Stimulated activated CD8-positive, alpha-beta memory T cell treated with anti-CD3 and anti-CD28 coated beads, Interleukin-12 subunit alpha, Interleukin-12 subunit beta, amount 100 ng/mL, for 1 hour (primary cell): ENCODE data around the gene COL26A1.

Experiments
- DNase-seq: peaks from one replicate; pipeline ENCODE4 v3.0.0-alpha.2; 2020; ENCODE audit warnings: low read depth

COL26A1 gene

DNA sequence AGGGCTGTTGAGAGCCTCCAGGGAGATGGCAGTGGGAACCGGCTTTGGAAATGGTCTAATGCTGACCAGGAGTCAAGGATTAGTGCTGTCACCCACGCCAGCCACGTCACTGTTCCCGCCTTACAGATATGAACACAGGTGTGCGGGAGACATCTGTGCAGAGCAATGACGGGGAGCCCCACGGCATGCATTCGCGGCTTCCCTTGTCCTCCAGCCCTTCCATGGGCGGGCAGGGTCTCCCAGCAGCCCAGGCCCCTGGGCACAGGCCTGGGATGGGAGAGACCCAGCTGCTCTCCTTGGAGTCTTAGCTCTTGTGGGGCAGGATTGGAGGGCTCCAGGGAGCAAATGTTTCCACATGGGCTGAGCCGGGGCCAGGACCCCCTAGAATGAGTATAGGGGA is 172.2 kb downstream of the COL26A1 start:
- no peak for DNase-seq

DNA sequence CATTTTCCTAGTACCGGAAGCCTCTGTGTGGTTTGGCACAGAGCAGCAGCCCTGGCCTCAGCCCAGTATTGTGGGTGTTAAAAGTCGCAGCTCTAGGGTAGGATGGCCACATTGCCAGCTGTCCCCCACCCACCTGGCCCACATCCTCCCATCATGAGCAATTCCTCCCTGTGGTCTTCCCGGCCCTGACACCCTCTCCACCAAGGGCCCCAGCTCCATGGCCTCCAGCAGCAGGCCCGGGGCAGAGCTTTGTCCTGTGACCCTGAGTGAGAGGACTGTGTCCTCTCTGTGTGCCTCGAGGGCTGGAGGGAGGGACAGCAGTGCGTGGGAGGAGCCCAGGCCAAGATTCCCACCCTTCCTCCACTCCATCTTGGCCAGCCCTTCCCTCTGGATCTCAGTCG is 172.7 kb downstream of the COL26A1 start:
- no peak for DNase-seq

DNA sequence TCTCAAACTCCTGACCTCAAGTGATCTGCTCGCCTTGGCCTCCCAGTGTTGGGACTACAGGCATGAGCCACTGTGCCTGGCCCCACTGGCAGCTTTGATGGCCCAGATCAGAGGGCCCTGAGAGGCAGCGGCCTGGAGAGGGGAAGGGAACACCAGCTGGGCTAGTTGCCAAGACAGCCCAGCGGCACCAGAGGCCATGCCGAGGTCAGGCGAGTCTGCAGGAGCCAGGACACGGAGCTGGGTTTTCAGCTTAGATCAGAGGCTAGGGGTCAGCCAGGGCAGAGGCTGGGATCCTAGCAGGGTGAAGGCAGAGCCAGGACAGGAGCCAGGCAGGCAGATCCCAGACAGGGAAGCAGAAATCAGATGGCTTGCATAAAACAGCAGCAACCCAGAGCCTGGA is 173.6 kb downstream of the COL26A1 start:
- DNase-seq = no peak

DNA sequence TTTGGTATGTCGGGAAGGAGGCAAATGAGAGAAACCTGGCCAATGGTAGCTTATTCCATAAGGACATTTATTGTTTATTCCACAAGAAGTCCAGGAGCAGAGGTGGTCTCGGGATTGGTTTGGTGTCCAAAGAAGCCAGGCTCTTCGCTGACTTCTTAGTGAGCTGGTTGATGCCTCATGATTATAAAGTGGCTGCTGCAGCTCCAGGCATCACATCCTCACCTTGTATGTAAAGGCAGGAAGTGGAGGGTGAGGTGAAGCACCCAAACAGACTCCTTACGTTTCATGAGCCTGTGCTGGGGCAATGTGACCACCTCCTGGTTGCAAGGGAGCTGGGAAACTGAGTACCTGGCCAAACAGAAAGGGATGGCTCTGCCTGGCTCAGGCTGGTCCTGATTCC is 174.0 kb downstream of the COL26A1 start:
- no peak for DNase-seq

DNA sequence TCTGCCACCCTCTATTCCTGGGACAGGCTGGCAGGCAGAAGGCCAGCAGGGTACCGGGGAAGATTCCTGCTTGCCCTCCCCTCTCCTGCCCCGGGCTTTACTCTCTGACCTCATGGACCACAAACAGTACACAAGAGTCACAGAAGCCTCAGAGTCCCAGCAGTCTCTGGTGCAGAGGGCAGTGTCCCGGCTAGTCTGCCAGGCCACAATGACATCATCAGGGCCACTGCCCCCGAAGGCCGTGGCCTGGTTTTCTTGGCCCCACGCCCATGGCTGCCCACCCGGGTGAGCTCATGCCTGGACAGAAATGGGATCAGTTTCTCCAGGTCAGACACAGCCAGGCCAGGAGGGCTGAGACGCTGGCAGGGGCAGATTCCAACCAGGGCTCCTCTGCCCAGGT is 174.5 kb downstream of the COL26A1 start:
- DNase-seq = no peak

DNA sequence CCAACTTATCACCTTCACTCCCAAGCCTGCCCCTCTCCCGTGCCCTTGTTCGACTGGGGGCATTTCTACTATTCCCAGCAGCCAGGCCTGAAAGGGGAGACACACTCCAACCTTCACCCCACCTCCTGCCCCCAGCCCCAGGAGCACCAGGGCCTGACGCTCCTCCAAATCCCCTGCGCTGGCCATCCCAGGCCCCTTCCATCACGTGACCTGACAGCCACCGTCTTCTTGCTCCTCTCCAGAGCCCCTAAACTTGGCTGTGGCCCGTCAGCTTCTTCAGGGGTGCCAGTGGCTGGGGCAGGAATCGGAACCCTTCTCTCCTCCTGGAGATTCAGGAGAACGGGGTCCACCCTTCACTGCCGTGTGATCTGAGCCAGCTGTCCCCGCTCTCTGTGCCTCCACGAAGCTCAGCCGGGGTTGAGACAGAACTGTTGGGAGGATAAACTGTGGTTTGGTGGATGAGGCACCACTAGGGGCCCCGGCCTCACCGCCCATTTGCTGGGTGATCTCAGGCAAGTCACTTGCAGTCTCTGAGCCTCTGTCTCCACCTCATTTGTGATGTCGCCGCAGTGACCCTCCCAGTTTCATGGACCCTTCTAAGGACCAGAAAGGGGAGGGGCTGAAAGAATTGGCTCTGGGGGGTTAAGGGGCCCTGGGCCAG is 175.4 kb downstream of the COL26A1 start:
- no peak for DNase-seq

DNA sequence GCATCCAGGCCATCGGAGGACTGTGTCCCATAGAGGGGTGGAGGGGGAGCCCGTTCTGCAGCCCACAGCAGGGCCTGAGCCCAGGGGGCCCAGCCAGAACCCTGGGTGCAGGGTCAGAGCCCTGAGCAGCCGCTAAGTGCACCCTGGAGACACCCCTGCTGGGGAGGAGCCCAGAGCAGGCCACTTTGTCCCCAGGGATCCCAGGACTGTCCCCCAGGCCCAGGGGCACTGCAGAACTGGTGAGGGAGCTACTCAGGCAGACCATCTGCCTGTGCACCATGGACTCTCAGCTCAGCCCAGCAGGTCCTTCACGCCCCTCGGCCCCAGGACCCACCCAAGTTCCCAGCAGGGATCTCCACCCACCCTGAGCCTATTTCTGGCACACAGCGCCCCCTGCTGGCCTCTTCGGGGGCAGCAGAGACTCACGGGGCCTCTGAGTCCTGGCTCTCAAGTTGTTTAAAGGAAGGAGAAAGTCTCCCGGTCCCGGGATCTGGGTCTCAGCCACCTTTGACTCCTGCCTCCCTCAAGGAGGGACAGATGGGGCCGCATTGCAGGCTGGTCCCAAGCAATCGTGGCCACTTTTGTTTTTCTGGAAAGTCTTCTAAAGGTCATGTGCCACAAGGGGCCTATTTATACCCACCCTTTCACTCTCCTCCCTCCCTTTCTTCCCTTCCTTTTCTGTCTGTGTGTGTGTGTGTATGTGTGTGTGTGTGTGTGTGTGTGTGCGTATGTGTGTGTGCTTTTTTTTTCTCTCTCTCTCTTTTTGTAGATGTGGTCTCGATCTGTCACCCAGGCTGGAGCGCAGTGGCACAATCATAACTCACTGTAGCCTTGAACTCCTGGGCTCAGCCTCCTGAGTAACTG is 176.2 kb downstream of the COL26A1 start:
- DNase-seq = peak; percentile 38

DNA sequence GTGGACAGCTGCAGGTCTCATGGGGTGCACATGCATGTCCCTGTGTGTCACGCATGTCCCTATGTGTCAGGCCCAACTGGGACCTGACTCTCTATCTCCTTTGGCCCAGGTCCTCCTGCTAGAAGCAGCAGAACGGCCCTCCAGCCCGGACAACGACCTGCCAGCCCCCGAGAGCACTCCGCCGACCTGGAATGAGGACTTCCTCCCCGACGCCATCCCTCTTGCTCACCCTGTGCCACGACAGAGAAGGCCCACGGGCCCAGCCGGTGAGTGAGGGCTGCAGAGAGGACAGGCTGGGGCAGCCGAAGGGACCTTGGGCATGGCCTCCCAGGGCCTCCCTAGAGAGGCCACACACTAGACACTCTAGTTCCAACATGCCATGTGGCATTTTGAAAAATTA is 177.1 kb downstream of the COL26A1 start:
- DNase-seq = no peak

DNA sequence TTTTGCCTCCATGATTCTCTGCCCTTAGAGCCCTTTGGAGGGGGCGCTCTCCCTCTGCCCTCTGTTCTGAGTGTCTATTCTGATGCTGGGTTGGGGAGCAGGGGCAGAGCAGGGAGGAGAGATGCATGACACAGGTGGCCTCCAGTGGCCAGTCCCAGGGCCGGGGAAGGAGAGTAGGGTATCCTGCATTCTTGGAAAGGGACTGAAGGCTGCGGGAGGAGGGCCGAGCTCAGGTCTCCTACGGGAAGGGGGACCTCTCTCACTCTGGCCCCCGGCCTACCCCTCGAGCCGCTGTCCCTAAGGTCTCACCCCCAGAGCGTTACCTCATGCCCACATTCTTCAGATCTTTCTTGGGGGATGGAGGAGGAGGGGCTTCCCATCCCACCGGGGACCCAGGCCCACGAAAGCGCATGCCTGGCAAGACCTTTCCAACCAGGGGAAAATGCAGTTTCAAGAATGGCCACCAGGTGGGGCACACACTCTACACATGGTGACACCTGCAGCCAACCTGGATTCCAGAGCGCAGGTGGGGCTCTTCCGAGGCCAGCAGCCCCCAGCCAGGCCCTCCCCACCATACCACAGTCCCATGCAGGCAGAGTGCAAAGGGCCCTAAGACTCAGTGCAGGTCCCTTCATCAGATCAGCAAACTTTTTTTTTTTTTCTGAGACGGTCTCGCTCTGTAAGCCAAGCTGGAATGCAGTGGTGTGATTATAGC is 180.0 kb downstream of the COL26A1 start:
- DNase-seq = peak; percentile 64

DNA sequence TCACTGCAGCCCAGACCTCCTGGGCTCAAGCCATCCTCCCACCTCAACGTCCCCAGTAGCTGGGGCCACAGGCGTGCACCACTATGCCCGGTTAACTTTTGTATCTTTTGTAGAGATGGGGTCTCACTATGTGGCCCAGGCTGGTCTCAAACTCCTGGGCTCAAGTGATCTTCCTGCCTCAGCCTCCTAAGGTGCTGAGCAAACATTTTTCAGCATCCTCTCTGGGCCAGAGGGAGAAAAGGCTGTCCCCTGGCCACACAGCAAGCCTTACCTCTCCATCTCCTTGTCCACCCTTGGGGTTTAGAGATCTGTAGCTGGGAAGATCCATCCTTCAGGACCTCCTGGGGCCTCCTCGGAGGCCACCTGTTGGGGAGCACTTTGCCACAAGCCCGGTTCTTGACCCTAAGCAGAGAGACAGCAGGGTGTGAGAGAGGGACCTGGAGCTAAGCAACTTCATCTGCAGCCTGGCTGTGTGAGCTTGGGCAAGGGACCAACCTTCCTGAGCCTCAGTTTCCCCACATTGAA is 180.6 kb downstream of the COL26A1 start:
- no peak for DNase-seq

DNA sequence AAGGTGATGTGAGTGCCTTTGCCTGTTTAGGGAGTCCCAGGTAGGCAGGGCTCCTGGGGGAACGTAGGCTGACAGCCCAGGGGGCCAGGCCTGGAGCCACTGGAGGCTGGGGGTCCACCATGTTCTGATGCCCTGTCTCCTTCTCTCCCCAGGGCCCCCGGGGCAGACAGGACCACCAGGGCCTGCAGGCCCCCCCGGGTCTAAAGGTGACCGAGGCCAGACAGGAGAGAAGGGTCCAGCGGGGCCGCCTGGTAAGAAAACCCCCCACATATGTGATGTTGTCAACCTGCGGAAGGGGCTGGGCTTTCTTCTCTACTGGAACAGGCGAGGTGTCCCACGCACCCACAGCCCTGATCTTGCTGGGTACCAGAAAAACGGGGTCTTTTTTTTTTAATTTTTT is 181.2 kb downstream of the COL26A1 start:
- DNase-seq = no peak

DNA sequence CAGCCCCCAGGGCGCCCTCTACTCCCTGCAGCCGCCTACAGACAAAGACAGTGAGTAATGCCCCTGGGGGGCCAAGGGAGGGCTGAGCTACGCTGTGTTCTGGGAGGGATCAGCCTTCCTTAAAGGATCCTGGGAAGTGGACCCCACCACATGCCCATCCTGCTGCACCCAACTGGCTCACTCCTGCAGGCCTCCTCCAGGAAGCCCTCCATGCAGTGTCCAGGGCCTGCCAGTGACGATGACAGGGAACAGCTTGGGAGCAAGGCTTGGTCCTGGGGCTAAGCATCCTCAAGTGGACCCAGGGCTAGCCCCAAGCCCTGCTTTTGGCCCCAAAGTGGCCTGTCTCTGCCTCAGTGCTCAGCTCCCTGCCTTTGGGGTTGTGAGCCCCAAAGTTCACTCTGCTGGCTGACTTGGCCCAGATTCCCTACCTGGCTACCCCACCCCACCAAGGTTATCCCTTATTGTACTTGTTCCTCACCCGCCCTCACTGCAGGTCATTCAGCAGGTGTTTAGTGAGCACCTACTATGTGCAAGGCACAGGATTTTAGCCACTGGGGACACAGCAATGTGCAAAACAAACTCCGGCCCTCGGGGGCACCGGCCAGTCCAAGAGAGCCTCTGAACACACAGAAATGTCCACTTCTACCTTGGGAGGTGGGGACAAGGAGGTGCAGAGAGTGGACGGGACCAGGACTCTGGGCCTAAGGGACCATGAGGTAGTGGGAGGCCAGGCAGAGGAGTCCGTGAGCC is 182.9 kb downstream of the COL26A1 start:
- DNase-seq = no peak

DNA sequence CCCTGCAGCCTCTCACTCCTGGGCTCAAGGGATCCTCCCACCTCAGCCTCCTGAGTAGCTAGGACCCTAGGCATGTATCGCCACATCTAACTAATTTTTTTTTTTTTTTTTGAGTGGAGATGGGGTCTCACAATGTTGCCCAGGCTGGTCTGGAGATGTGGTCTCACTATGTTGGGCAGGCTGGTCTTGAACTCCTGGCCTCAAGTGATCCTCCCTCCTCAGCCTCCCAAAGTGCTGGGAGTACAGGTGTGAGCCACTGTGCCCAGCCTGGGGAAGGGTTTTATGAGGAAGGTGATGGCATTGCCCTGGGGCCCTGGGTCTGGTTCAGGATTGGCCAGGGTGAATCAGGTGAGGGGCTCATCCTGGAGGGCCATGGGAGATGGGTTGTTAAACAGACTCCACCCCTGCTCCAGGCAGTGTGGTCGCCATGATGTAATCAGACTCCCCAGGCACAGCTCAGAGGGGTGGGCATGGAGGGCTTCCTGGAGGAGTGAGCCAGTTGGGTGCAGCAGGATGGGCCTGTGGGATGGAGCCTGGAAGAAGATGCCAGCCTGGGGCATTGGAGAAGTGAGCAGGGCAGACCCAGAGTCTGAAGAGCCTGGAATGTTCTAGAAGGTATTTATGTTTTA is 183.7 kb downstream of the COL26A1 start:
- no peak for DNase-seq

DNA sequence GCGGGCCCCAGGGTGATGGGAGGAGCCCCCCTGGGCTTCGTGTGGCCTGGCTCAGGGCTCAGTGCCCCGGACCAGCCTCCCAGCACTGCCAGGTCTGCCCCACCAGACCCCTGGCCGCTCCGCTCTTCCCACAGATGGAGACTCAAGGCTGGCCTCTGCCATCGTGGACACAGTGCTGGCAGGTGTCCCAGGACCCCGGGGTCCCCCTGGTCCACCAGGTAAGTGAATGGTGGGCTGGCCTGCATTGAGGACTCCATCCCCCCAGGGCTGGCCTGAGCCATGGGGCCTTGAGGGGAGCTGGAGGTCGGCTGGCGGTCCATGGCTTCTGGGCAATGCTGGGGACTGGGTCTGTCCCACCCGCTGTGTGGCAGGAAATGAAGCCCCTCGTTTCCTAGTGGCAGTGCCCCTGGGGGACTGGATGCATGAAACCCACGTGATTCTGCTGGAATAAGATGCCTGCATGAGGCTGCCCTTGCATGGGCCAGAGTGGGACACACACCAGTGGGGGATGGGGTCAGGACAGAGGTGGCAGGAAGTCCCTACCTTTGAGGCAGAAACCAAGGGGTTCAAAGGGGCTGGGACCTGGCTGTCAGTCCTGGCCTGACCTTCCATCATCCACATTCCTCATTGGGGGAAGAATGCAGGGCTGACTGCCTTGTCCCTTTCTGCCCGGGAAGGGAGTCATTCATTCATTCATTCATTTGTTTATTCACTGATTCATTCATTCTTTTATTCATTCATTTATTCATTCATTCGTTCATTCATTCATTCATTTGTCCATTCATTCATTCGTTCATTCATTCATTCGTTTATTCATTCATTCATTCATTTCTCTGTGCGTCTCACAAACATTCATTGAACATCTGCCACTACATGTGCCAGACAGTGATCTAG is 184.6 kb downstream of the COL26A1 start:
- DNase-seq = no peak

DNA sequence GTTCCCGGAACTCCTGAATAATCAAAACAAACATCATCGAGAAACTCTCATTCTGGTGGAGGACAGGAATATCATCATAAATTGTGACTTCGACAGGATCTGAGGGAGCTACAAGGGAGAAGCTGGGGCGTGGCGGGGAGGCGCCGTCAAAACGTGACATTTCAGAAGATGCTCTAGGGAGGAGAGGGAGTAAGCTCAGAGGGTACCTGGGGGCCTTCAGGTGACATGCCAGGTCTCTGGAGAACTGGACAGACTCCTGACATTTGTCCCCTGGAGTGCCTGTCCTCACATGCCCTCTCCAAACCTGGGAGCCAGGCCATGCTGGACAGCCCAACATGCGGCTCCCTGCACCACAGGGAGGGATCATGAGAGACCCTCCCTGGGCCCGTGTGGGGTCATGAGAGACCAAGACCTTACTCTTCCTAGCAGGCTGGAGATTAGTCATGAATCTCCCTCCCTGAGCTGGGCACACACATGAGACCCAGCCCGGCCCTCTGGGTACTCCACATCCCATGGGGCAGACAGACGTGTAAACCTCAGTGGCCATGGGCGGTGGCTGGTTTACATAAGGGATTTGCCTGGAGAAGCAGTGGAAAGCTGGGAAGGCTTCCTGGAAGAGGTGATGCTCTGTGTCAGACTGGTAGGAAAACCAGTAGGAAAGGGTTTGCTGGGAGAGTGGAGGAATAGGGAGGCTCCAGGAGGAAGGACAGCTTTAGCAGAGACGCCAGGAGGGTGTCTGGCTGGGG is 185.4 kb downstream of the COL26A1 start:
- DNase-seq = no peak

DNA sequence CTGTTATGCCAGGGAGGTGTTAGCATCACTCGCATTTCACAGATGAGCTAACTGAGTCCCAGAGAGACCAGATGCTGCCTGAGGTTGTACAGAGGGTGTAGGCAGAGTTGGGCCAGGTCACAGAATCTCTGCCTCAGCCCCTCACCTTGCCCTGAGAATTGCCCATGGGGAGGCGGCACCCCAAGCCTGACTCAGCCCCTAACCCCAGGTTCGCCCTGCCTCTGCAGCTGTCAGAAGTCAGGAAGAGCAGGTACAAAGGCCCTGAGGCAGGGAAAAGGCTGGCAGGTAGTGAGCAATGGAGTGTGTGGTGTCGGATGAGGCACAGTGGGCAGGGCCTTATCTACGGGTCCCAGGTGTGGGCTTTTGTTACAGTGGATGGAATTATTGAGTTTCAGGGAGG is 187.1 kb downstream of the COL26A1 start:
- DNase-seq = no peak

DNA sequence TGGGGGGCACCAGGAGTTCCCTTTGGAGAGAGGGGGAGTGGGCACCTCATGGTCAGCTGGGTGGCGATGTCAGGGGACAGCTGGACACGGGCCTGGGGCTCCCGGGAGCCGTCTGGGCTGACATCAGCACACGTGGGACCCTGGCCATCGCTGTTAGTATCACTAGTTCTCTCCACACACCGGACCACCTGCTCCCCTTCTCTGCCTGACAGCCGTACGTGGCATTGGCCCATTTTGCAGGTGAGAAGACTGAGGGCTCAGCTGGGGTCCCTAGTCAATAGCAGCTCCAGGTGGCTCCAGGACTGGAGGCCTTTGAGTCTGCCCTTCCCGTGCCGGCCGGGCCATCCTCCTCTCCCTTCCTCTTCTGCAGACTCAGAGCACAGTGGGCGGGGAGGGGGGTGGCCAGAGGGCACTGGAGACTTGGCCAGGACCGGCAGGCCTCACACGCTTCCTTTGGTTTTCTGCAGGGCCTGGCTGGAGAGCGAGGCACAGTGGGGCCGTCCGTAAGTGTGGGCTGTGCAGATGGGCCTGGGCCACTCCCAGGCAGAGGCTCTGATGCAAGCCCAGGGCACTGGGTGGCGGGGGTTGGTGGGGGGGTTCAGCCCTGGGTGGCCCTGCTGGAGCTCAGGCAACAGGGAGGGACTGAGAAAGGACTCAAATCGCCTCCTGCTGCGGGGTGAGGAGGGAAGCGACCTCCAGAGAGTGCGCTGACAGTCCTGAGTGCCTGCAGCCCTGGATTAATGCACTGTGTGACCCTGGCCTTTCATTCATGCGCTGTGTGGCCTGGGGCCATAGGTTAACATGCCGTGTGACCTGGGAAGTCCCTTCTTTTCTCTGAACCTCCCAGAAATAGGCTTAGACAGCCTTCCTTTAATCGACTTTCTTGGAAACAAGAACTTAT is 188.2 kb downstream of the COL26A1 start:
- no peak for DNase-seq

DNA sequence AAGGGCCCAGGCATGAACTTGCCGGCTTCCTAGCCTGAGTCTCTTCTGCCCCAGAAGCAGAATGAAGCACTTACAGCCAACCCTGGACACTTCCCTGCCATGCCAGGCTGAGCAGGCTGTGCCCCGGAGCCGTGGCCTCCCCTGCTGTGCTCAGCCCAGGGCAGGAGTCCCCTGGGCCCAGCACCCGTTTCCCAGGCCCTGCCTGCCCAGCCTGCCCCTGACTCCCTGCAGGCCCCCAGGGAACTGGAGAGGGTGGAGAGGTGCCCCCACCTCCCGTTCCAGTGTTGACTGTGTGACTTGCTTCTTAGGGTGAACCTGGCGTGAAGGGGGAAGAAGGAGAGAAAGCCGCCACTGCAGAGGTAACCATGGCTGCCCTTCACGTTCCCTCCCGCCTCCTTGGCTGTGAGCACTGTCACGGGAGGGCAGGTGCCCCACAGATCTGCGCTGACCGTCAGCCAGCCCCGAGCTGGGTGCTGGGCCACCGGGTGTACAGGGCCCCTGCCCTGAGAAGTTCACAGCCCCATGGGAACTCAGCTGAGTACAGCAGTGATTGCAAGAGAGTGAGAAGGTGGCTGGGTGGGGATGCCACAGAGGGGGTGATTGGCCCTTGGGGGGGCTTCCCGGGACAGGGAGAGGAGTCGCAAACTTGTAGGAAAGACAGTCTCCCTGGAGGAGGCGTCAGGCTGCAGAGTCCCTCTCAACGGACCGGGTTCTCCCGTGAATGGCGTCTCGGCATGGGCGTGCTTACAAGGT is 190.5 kb downstream of the COL26A1 start:
- DNase-seq = no peak
